IMR-90 (cell line): ENCODE data around the gene KCNQ1. TPM values are rescaled to one million over a fixed set of nuclear protein-coding genes. Genes with fewer than 3 reads are reported as not detected.
A peak's percentile ranks its signal among the peaks of the same experiment; 100 is the strongest.

Experiments used
- ATAC-seq: fragments of 200-7000 bp; cut with Tn5 transposase; 2 replicates; pipeline ENCODE4 v1.9.1; 2020; ENCODE audit warnings: low read depth, mild to moderate bottlenecking, moderate library complexity
- BruUV-seq: library from RNA; stranded (reverse); fragments of 400-500 nt; replicated peaks from 2 replicates; lab custom pipeline; 2021; lab: Mats Ljungman, UMichigan
- CTCF ChIA-PET: fragments of 300-600 bp; formaldehyde crosslinking; extraction: SDS; loops from one replicate; lab custom pipeline; 2021; ENCODE audit warnings: antibody characterized with exemption; lab: Yijun Ruan, JAX
- POLR2A ChIA-PET: fragments of 300-600 bp; sonication (Branson Sonifier 250); formaldehyde crosslinking; loops from one replicate; lab custom pipeline; 2022; ENCODE audit warnings: antibody characterized with exemption; ENCODE audit not compliant: unreplicated experiment; lab: Charles Lee
- DNase-seq: peaks from one replicate; pipeline ENCODE4 v3.0.0; 2013
- H2AFZ ChIP-seq: replicated peaks from 2 replicates; pipeline ENCODE3; 2013; ENCODE audit warnings: low read length, mild to moderate bottlenecking; ENCODE audit not compliant: poor library complexity
- H2AK5ac ChIP-seq: 2 replicates; pipeline ENCODE4 v1.6.1; 2013; ENCODE audit warnings: low read depth, low read length, inconsistent platforms
- H2AK9ac ChIP-seq: replicated peaks from 2 replicates; pipeline ENCODE3; 2013; ENCODE audit warnings: mild to moderate bottlenecking, low read depth, low read length, moderate library complexity; ENCODE audit not compliant: poor library complexity
- H2BK120ac ChIP-seq: 2 replicates; pipeline ENCODE4 v1.6.1; 2013; ENCODE audit warnings: low read depth, low read length, inconsistent platforms
- H2BK15ac ChIP-seq: 3 replicates; pipeline ENCODE4 v1.6.1; 2013; ENCODE audit warnings: low read depth, low read length, inconsistent platforms
- H2BK20ac ChIP-seq: 2 replicates; pipeline ENCODE4 v1.6.1; 2013; ENCODE audit warnings: low read depth, mild to moderate bottlenecking, inconsistent platforms, low read length, moderate library complexity
- H2BK5ac ChIP-seq: 2 replicates; pipeline ENCODE4 v1.6.1; 2013; ENCODE audit warnings: mild to moderate bottlenecking, low read depth, low read length, inconsistent platforms; ENCODE audit not compliant: poor library complexity, severe bottlenecking
- H3K14ac ChIP-seq: replicated peaks from 2 replicates; pipeline ENCODE4 v1.6.1; 2013; ENCODE audit warnings: low read depth, low read length, inconsistent platforms
- H3K18ac ChIP-seq: 2 replicates; pipeline ENCODE4 v1.6.1; 2013; ENCODE audit warnings: low read depth, low read length, control low read depth
- H3K23ac ChIP-seq: 2 replicates; pipeline ENCODE4 v1.6.1; 2013; ENCODE audit warnings: low read depth, low read length, inconsistent platforms
- H3K27ac ChIP-seq: 2 replicates; pipeline ENCODE4 v1.5.1; 2013; ENCODE audit warnings: mild to moderate bottlenecking, control low read depth, low read length; ENCODE audit not compliant: insufficient read depth
- H3K27me3 ChIP-seq: 2 replicates; pipeline ENCODE4 v1.6.1; 2013; ENCODE audit warnings: low read length; ENCODE audit not compliant: control insufficient read depth, insufficient read depth
- H3K36me3 ChIP-seq: 2 replicates; pipeline ENCODE4 v1.6.1; 2013; ENCODE audit warnings: low read length, mixed read lengths; ENCODE audit not compliant: control insufficient read depth, insufficient read depth
- H3K4ac ChIP-seq: 2 replicates; pipeline ENCODE4 v1.6.1; 2013; ENCODE audit warnings: low read depth, low read length, inconsistent platforms
- H3K4me1 ChIP-seq: 2 replicates; pipeline ENCODE4 v1.6.1; 2013; ENCODE audit warnings: low read length, mixed read lengths; ENCODE audit not compliant: control insufficient read depth, insufficient read depth
- H3K4me2 ChIP-seq: 2 replicates; pipeline ENCODE4 v1.6.1; 2013; ENCODE audit warnings: low read depth, mild to moderate bottlenecking, control low read depth, low read length, moderate library complexity
- H3K4me3 ChIP-seq: 2 replicates; pipeline ENCODE4 v1.5.1; 2013; ENCODE audit warnings: low read depth, mild to moderate bottlenecking, control low read depth, low read length, moderate library complexity; ENCODE audit not compliant: insufficient read depth
- H3K56ac ChIP-seq: 2 replicates; pipeline ENCODE4 v1.6.1; 2013; ENCODE audit warnings: low read length, inconsistent platforms; ENCODE audit not compliant: insufficient read depth; ENCODE audit errors: extremely low read depth
- H3K79me1 ChIP-seq, 2 experiments: 2 replicates each; pipeline ENCODE4 v1.6.1; 2013; ENCODE audit warnings: low read length in 2 of 2, inconsistent platforms in 1 of 2, low read depth in 1 of 2
- H3K9ac ChIP-seq: 2 replicates; pipeline ENCODE4 v1.6.1; 2013; ENCODE audit warnings: low read depth, low read length, control low read depth
- H3K9me1 ChIP-seq: 2 replicates; pipeline ENCODE4 v1.6.1; 2013; ENCODE audit warnings: low read length, inconsistent platforms; ENCODE audit not compliant: insufficient read depth
- H3K9me3 ChIP-seq: 2 replicates; pipeline ENCODE4 v1.6.1; 2013; ENCODE audit warnings: low read length; ENCODE audit not compliant: control insufficient read depth, insufficient read depth
- H4K20me1 ChIP-seq: 2 replicates; pipeline ENCODE4 v1.6.1; 2013; ENCODE audit warnings: low read length, inconsistent platforms; ENCODE audit not compliant: insufficient read depth
- H4K5ac ChIP-seq: 2 replicates; pipeline ENCODE4 v1.6.1; 2013; ENCODE audit warnings: mild to moderate bottlenecking, low read depth, low read length, control low read depth
- H4K8ac ChIP-seq, 2 experiments: 2 replicates each; pipeline ENCODE4 v1.6.1; 2013; ENCODE audit warnings: low read depth in 2 of 2, low read length in 2 of 2, control low read depth in 1 of 2, inconsistent platforms in 1 of 2
- H4K91ac ChIP-seq: 2 replicates; pipeline ENCODE4 v1.6.1; 2013; ENCODE audit warnings: low read depth, low read length, inconsistent platforms; ENCODE audit not compliant: insufficient read depth
- BHLHE40 ChIP-seq: fragments of 150-350 bp; IDR thresholded peaks from 2 replicates; pipeline ENCODE4 v1.6.1; 2016; ENCODE audit warnings: mild to moderate bottlenecking, low read depth, low read length
- CEBPB ChIP-seq: IDR thresholded peaks from 2 replicates; pipeline ENCODE4 v1.6.1; 2012; ENCODE audit warnings: low read depth, low read length, improper control_type of control experiment
- MAZ ChIP-seq: IDR thresholded peaks from 2 replicates; pipeline ENCODE4 v1.6.1; 2012; ENCODE audit warnings: low read depth, mild to moderate bottlenecking, low read length, improper control_type of control experiment, moderate library complexity, borderline replicate concordance
- MXI1 ChIP-seq: IDR thresholded peaks from 2 replicates; pipeline ENCODE4 v1.6.1; 2012; ENCODE audit warnings: low read depth, mild to moderate bottlenecking, low read length, moderate library complexity, borderline replicate concordance
- POLR2A ChIP-seq: IDR thresholded peaks from 2 replicates; pipeline ENCODE4 v1.6.1; 2012; ENCODE audit warnings: mild to moderate bottlenecking, low read depth, low read length
- RAD21 ChIP-seq: IDR thresholded peaks from 2 replicates; pipeline ENCODE4 v1.6.1; 2012; ENCODE audit warnings: low read length, improper control_type of control experiment
- RFX5 ChIP-seq: IDR thresholded peaks from 2 replicates; pipeline ENCODE4 v1.8.0; 2012; ENCODE audit warnings: low read depth, mild to moderate bottlenecking, low read length, moderate library complexity
- SMC3 ChIP-seq: fragments of 150-350 bp; IDR thresholded peaks from 2 replicates; pipeline ENCODE4 v1.6.1; 2016; ENCODE audit warnings: low read depth, mild to moderate bottlenecking, antibody characterized with exemption, low read length, moderate library complexity
- WGBS, 2 experiments: methylation state at CpG; one replicate each; pipeline versions ENCODE4 v1.1.5 to v1.1.7; 2013; ENCODE audit warnings: missing lambda C conversion rate in 2 of 2; ENCODE audit not compliant: insufficient read length in 1 of 2; ENCODE audit errors: extremely low coverage in 2 of 2; 5-methylcytosine and 5-hydroxymethylcytosine counted together
- dilution Hi-C: fragments of 300-500 bp; cut with HindIII; formaldehyde crosslinking; loops from one replicate; pipeline ENCODE4 v1.14.3; 2018; ENCODE audit warnings: low sequenced_read_pairs; ENCODE audit not compliant: unreplicated experiment
- in situ Hi-C: fragments of 300-500 bp; cut with MboI; formaldehyde crosslinking; loops from 3 replicates; pipeline ENCODE4 v1.14.3; 2019; ENCODE audit warnings: low sequenced_read_pairs, inconsistent platforms, mixed read lengths
- intact Hi-C: fragments of 100-400 bp; cut with micrococcal nuclease; formaldehyde crosslinking; loops from 2 replicates; pipeline ENCODE4 v1.10.0; 2022
- polyA plus RNA-seq, 3 experiments: library from polyadenylated mRNA; depleted of rRNA; stranded (reverse); fragments of >200 nt; gene quantifications; 2 replicates each; pipeline ENCODE4 v1.2.3, GENCODE V29; 2012; ENCODE audit warnings: low replicate concordance in 1 of 3
- total RNA-seq: library from RNA; depleted of rRNA; stranded (reverse); fragments of >200 nt; gene quantifications from 2 replicates; pipeline ENCODE4 v1.2.3, GENCODE V29; 2012

Gene KCNQ1
- total and polyA plus RNA-seq, 2 of the 4 experiments (the other 2 are of a cell fraction): 0.07 TPM; not detected in 1

DNA sequence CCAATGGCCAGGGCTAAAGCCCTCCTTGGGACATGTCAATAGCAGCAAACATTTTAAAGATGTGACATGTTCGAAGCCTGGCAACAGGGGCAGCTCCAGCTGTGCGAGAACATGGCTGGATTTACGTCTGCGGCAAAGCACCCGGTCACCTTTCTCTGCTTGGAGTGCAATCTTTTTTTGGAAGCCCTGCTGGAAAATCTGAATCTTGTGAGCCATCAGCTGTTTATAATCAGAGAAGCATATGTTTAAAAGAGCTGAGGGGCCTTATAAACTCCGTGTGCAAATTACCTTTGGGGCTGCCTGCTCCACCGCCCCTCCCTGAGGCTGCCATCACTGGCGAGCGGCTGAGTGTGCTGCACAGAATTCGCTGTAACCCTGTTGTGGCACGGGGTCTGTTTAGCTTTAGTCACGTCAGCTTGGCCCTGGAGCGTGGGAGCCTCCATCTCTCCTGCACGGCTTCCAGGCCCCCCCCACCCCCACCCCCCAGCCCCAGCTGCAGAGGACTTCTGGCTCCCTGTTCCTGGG lies 264.0 kb downstream of the KCNQ1 start:
- Histone ChIP-seq H4K91ac (no peak overlapping the region), H2AK9ac (no peak overlapping the region), H2BK120ac (no peak overlapping the region), H2BK5ac (no peak overlapping the region), H2AFZ (no peak overlapping the region), H2BK20ac (no peak overlapping the region), H3K9ac (no peak overlapping the region; the same call in 1 of the 2 replicates), H3K4me2 (peak overlapping the region; percentile 68; the same call in 1 of the 2 replicates), H3K9me1 (no peaks in the 10 kb centered on the region), H3K9me3 (peaks cover 7% of the 10 kb centered on the region), H3K27ac (peak overlapping the region; percentile 27; the same call in 1 of the 2 replicates), H3K4me3 (no peak overlapping the region), H3K18ac (no peak overlapping the region; the same call in 1 of the 2 replicates), H3K79me1 (no peaks in the 10 kb centered on the region), H3K14ac (no peak overlapping the region), H3K4me1 (peaks cover 6% of the 10 kb centered on the region; the same call in 1 of the 2 replicates), H3K56ac (no peak overlapping the region), H3K36me3 (no peaks in the 10 kb centered on the region), H4K5ac (no peak overlapping the region), H3K4ac (no peak overlapping the region), H4K20me1 (no peaks in the 10 kb centered on the region), H3K23ac (no peak overlapping the region), H3K27me3 (peaks cover 30% of the 10 kb centered on the region), H4K8ac (no peak overlapping the region), H2BK15ac (no peak overlapping the region), H2AK5ac (no peak overlapping the region)
- no TSS peak for BruUV-seq
- peak; percentile 64 for ATAC-seq
- TF ChIP-seq MAZ (0 out of 2 replicates have a peak, but pooled peaks have one; percentile 22), RAD21 (no peak), MXI1 (no peak), BHLHE40 (0 out of 2 replicates have a peak, but pooled peaks have one; percentile 11), SMC3 (no peak), POLR2A (no peak), RFX5 (no peak), CEBPB (no peak)
- ChIA-PET POLR2A (interaction anchor here (0.6 kb wide), 1 partner anchor 221 kb away, joined by 4 read pairs; no protein-coding TSS in a partner anchor), CTCF (interaction anchor here (0.6 kb wide), 1 partner anchor 252 kb away, joined by 6 read pairs; no protein-coding TSS in a partner anchor)
- DNase-seq: peak; percentile 40
- in situ Hi-C loops: no loop called here
- WGBS, 2 experiments: 11% methylated on average over 8 of the region's 14 CpGs; no CpG with 5 or more reads in 1 of the 2 experiments
- intact Hi-C loops: no loop called here
- dilution Hi-C loops: no loop called here
